HG02623 (cell line): Measurements from ENCODE around the gene CHST1.

Source experiments
- ATAC-seq: cut with Tn5 transposase; IDR thresholded peaks from one replicate; pipeline ENCODE4 v1.9.1; 2021; ENCODE audit warnings: moderate library complexity; ENCODE audit not compliant: unreplicated experiment

The CHST1 gene

GRCh38 chr11:45661439-45662055 is 3.9 kb downstream of the CHST1 start:
- ATAC-seq = no peak

- ATAC-seq = no peak
Observed at GRCh38 chr11:45660729-45661438, 4.5 kb downstream of the CHST1 start.

- ATAC-seq = no peak
Observed at GRCh38 chr11:45659818-45660160, 5.6 kb downstream of the CHST1 start.

- ATAC-seq = no peak
Observed at GRCh38 chr11:45659031-45659817, 6.2 kb downstream of the CHST1 start.

- ATAC-seq = no peak
Observed at GRCh38 chr11:45658292-45658991, 7.0 kb downstream of the CHST1 start.

- no peak for ATAC-seq
Observed at GRCh38 chr11:45657496-45658260, 7.7 kb downstream of the CHST1 start.

- no peak for ATAC-seq
Observed at GRCh38 chr11:45655831-45656230, 9.6 kb downstream of the CHST1 start.

- peak; percentile 61 for ATAC-seq
Observed at GRCh38 chr11:45655347-45655756, 10.1 kb downstream of the CHST1 start.

- ATAC-seq = peak; percentile 19
Observed at GRCh38 chr11:45655012-45655283, 10.5 kb downstream of the CHST1 start.

GRCh38 chr11:45654231-45655011 is 11.0 kb downstream of the CHST1 start:
- no peak for ATAC-seq

- no peak for ATAC-seq
Observed at GRCh38 chr11:45653277-45653676, 12.1 kb downstream of the CHST1 start.

- ATAC-seq = no peak
Observed at GRCh38 chr11:45652781-45653180, 12.6 kb downstream of the CHST1 start.

GRCh38 chr11:45651841-45652749 is 13.3 kb downstream of the CHST1 start:
- no peak for ATAC-seq

GRCh38 chr11:45651156-45651555 is 14.3 kb downstream of the CHST1 start:
- no peak for ATAC-seq

GRCh38 chr11:45650166-45651095 is 15.0 kb downstream of the CHST1 start:
- no peak for ATAC-seq

GRCh38 chr11:45649544-45650165 is 15.8 kb downstream of the CHST1 start:
- ATAC-seq = no peak

GRCh38 chr11:45648931-45649330 is 16.5 kb downstream of the CHST1 start:
- no peak for ATAC-seq

- no peak for ATAC-seq
Observed at GRCh38 chr11:45647786-45648185, 17.6 kb downstream of the CHST1 start.
